GM12878 (cell line): ENCODE results near the gene MORC1. TPM values are rescaled to one million over a fixed set of nuclear protein-coding genes. Genes with fewer than 3 reads are reported as not detected.

Experiments
- ATAC-seq: fragments of 200-7000 bp; cut with Tn5 transposase; 3 replicates; pipeline ENCODE4 v1.9.1; 2020; ENCODE audit warnings: mild to moderate bottlenecking, moderate library complexity
- BruUV-seq: library from RNA; stranded (reverse); fragments of 400-500 nt; replicated peaks from 2 replicates; lab custom pipeline; 2021; lab: Mats Ljungman, UMichigan
- CTCF ChIA-PET: fragments of 300-600 bp; sonication (Branson Sonifier 250); formaldehyde crosslinking; extraction: SDS; loops from one replicate; lab custom pipeline; 2021; ENCODE audit warnings: inconsistent platforms; lab: Yijun Ruan, JAX
- POLR2A ChIA-PET: fragments of 350-600 bp; formaldehyde crosslinking; extraction: SDS; loops from one replicate; lab custom pipeline; 2021; ENCODE audit warnings: inconsistent platforms; lab: Charles Lee
- RAD21 ChIA-PET: fragments of 300-600 bp; sonication (Branson Sonifier 250); formaldehyde crosslinking; loops from one replicate; lab custom pipeline; 2023; ENCODE audit warnings: antibody characterized with exemption; ENCODE audit not compliant: unreplicated experiment; lab: Charles Lee
- SMC1A ChIA-PET: fragments of 300-600 bp; sonication (Branson Sonifier 250); formaldehyde crosslinking; loops from one replicate; lab custom pipeline; 2023; ENCODE audit not compliant: unreplicated experiment, uncharacterized antibody; lab: Charles Lee
- DNase-seq: peaks from one replicate; pipeline ENCODE4 v3.0.0-alpha.2; 2011; ENCODE audit warnings: low read depth, low spot score
- FAIRE-seq: peaks from 3 replicates; lab custom pipeline; 2011; peaks lifted over from hg19 to GRCh38; lab: Jason Lieb, UNC
- H2AFZ ChIP-seq: 2 replicates; pipeline ENCODE4 v1.6.0; 2011; ENCODE audit warnings: low read depth, low read length, control low read depth; ENCODE audit not compliant: control insufficient read depth
- H3K27ac ChIP-seq: 2 replicates; pipeline ENCODE4 v1.5.1; 2011; ENCODE audit warnings: control low read depth; ENCODE audit not compliant: control insufficient read depth, insufficient read depth
- H3K27me3 ChIP-seq, 2 experiments: replicated peaks in 1 of 2; 2 replicates each; pipeline versions ENCODE4 v1.6.0 to v1.6.1; 2011; ENCODE audit warnings: low read length in 1 of 2; ENCODE audit not compliant: control insufficient read depth in 2 of 2, insufficient read depth in 2 of 2
- H3K36me3 ChIP-seq, 2 experiments: 2 replicates each; pipeline ENCODE4 v1.5.1; 2011; ENCODE audit warnings: low read length in 1 of 2; ENCODE audit not compliant: control insufficient read depth in 2 of 2, insufficient read depth in 2 of 2
- H3K4me1 ChIP-seq: 2 replicates; pipeline ENCODE4 v1.6.1; 2011; ENCODE audit warnings: mild to moderate bottlenecking, low read length, moderate library complexity, mixed read lengths; ENCODE audit not compliant: control insufficient read depth, insufficient read depth
- H3K4me2 ChIP-seq: 2 replicates; pipeline ENCODE4 v1.6.0; 2011; ENCODE audit warnings: control low read depth; ENCODE audit not compliant: control insufficient read depth, insufficient read depth
- H3K4me3 ChIP-seq: fragments of 200-600 bp; sonication (generic); 2 replicates; pipeline ENCODE4 v1.5.1; 2016
- H3K79me2 ChIP-seq: 2 replicates; pipeline ENCODE4 v1.6.0; 2011; ENCODE audit warnings: low read length; ENCODE audit not compliant: control insufficient read depth, insufficient read depth
- H3K9ac ChIP-seq: 2 replicates; pipeline ENCODE4 v1.8.0; 2011; ENCODE audit warnings: low read length, control low read depth, mixed read lengths; ENCODE audit not compliant: control insufficient read depth, insufficient read depth
- H3K9me3 ChIP-seq: replicated peaks from 3 replicates; pipeline ENCODE4 v1.5.1; 2011; ENCODE audit warnings: mild to moderate bottlenecking, low read length; ENCODE audit not compliant: control insufficient read depth, insufficient read depth
- H4K20me1 ChIP-seq: 2 replicates; pipeline ENCODE4 v1.6.0; 2011; ENCODE audit not compliant: control insufficient read depth, insufficient read depth
- CBX3 ChIP-seq: fragments of 200-600 bp; sonication (generic); IDR thresholded peaks from 2 replicates; pipeline ENCODE4 v1.6.1; 2016; ENCODE audit warnings: low read depth, borderline replicate concordance
- CEBPB ChIP-seq, 2 experiments: fragments of 150-350 bp in 1 of 2; IDR thresholded peaks; 2 replicates each; pipeline ENCODE4 v1.6.1; 2012 to 2014; ENCODE audit warnings: low read depth in 2 of 2, low read length in 2 of 2, borderline replicate concordance in 1 of 2, inconsistent platforms in 1 of 2
- CHD2 ChIP-seq: IDR thresholded peaks from 2 replicates; pipeline ENCODE4 v1.6.1; 2011; ENCODE audit warnings: low read depth, low read length, improper control_type of control experiment, borderline replicate concordance
- DPF2 ChIP-seq: fragments of 450-650 bp; IDR thresholded peaks from 2 replicates; pipeline ENCODE4 v1.6.1; 2017; ENCODE audit warnings: mild to moderate bottlenecking
- IRF3 ChIP-seq: fragments of 450-650 bp; IDR thresholded peaks from 2 replicates; pipeline ENCODE4 v1.6.1; 2014; ENCODE audit warnings: mild to moderate bottlenecking
- PAX8 ChIP-seq: fragments of 450-650 bp; IDR thresholded peaks from 2 replicates; pipeline ENCODE4 v1.6.1; 2017; ENCODE audit warnings: mild to moderate bottlenecking, moderate library complexity
- SMAD1 ChIP-seq: fragments of 450-650 bp; IDR thresholded peaks from 2 replicates; pipeline ENCODE4 v1.6.1; 2018; ENCODE audit warnings: mild to moderate bottlenecking, low read depth; ENCODE audit not compliant: partially characterized antibody
- SREBF1 ChIP-seq: IDR thresholded peaks from 2 replicates; pipeline ENCODE4 v1.6.1; 2012; ENCODE audit warnings: mild to moderate bottlenecking, low read length
- WGBS: methylation state at CpG from one replicate; pipeline ENCODE4 v1.1.6; 2016; ENCODE audit warnings: low lambda C conversion rate; ENCODE audit not compliant: insufficient replicate concordance, insufficient coverage; ENCODE audit errors: missing lambda C conversion rate; 5-methylcytosine and 5-hydroxymethylcytosine counted together
- in situ Hi-C: fragments of 300-500 bp; cut with MboI; formaldehyde crosslinking; loops from 9 replicates; pipeline ENCODE4 v1.14.3; 2018; ENCODE audit warnings: mixed read lengths
- intact Hi-C: fragments of 100-400 bp; cut with micrococcal nuclease; formaldehyde crosslinking; loops from one replicate; pipeline ENCODE4 v1.14.2; 2022; ENCODE audit not compliant: unreplicated experiment
- polyA plus RNA-seq, 11 experiments: library from polyadenylated mRNA; depleted of rRNA in 4 of 11; unstranded in 6 of 11; stranded (reverse) in 5 of 11; fragments of >200 nt; fragmentation: Nextera tagmentation in 4 of 11; fragmentation: Illumina TruSeq in 1 of 11; extraction: Ambion mirVana in 4 of 11; extraction: Trizol in 1 of 11; gene quantifications; 1 replicate in 1 of 11; 2 replicates in 10 of 11; pipeline versions ENCODE4 v1.2.1 to v1.2.3, GENCODE V29; 2011 to 2016; ENCODE audit warnings: inconsistent platforms in 2 of 11, missing spikeins in 2 of 11, low read depth in 1 of 11
- total RNA-seq, 4 experiments: library from RNA; depleted of rRNA in 3 of 4; stranded (reverse); fragments of >200 nt in 3 of 4; fragmentation: Illumina TruSeq in 1 of 4; extraction: Trizol in 1 of 4; gene quantifications; 2 replicates each; pipeline versions ENCODE4 v1.2.1 to v1.2.3, GENCODE V29; 2013 to 2021

MORC1 gene
- total and polyA plus RNA-seq, 10 of the 15 experiments (the other 5 are each of a cell fraction or from before 2014, with no cell fraction given), result 0.18 TPM; not detected in 9

DNA sequence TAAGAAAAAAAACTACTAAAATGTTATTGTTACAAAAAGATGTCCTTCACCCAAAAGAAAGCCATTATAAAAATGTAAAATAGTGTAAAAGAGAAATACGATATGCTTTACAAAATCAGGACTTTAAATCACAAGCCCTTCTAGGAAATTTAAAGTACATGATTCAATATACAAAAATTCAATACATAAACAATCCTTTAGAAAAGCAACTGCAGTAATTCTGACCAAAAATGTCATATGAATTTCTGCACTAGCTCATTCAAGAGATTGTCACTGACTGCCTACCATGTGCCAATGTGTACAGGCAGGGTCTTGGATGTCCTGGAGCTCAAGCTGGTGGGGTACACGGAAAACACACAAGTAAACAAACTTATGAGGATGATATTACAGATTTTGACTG is 2.5 kb downstream of the MORC1 start:
- Histone ChIP-seq H3K4me1 (no peaks in the 10 kb centered on the region), H3K27me3 (no peaks in the 10 kb centered on the region; a peak in 1 of 4 replicates), H2AFZ (no peak overlapping the region), H3K4me3 (no peak overlapping the region), H3K9ac (no peak overlapping the region), H3K4me2 (no peak overlapping the region), H3K27ac (no peak overlapping the region), H4K20me1 (no peaks in the 10 kb centered on the region), H3K36me3 (no peaks in the 10 kb centered on the region), H3K79me2 (no peaks in the 10 kb centered on the region), H3K9me3 (no peaks in the 10 kb centered on the region)
- DNase-seq, result no peak
- ChIA-PET POLR2A (interaction anchor here (0.6 kb wide), 1 partner anchor 23 kb away, joined by 3 read pairs; no protein-coding TSS in a partner anchor), CTCF (interaction anchor here (0.5 kb wide), 1 partner anchor 522 kb away, joined by 4 read pairs; no protein-coding TSS in a partner anchor), SMC1A (no interaction called here), RAD21 (no interaction called here)
- TF ChIP-seq CHD2 (no peak), SMAD1 (no peak), PAX8 (no peak), SREBF1 (no peak), CBX3 (no peak), DPF2 (no peak), CEBPB (IDR thresholded peaks at IDR 0.05; ENCODE audit: borderline replicate concordance in 1 of 2, low read depth in 2 of 2, low read length in 2 of 2) (no peak), IRF3 (no peak)
- no peak for FAIRE-seq
- 2% methylated on average over 2 of the region's 2 CpGs for WGBS
- BruUV-seq, result no TSS peak
- ATAC-seq, result no peak
- intact Hi-C loops, result no loop called here
- in situ Hi-C loops, result no loop called here
